Neural crest cell (in vitro differentiated cells): Measurements from ENCODE around the gene NLRP9. TPM values are rescaled to one million over a fixed set of nuclear protein-coding genes. Genes with fewer than 3 reads are reported as not detected.

ENCODE experiments used
- DNase-seq: peaks from one replicate; pipeline ENCODE4 v3.0.0; 2021; ENCODE audit warnings: low read depth, mixed read lengths, low spot score
- H3K27ac Mint-ChIP-seq: one replicate; pipeline ENCODE4 v1.8.0; 2021; ENCODE audit warnings: mild to moderate bottlenecking, mixed read lengths; ENCODE audit not compliant: unreplicated experiment
- H3K27me3 Mint-ChIP-seq: 2 replicates; pipeline ENCODE4 v1.8.0; 2021; ENCODE audit warnings: low read depth, mild to moderate bottlenecking, mixed read lengths
- H3K36me3 Mint-ChIP-seq: 2 replicates; pipeline ENCODE4 v1.8.0; 2021; ENCODE audit warnings: low read depth, mild to moderate bottlenecking, mixed read lengths
- H3K4me1 Mint-ChIP-seq: 2 replicates; pipeline ENCODE4 v1.8.0; 2021; ENCODE audit warnings: mixed read lengths
- H3K4me3 Mint-ChIP-seq: one replicate; pipeline ENCODE4 v1.8.0; 2021; ENCODE audit warnings: mild to moderate bottlenecking, mixed read lengths
- H3K9me3 Mint-ChIP-seq: 2 replicates; pipeline ENCODE4 v1.8.0; 2021; ENCODE audit warnings: mixed read lengths
- CTCF ChIP-seq: fragments of 200-600 bp; sonication (generic); conservative IDR thresholded peaks from 2 replicates; pipeline ENCODE4 v1.5.0; 2021; ENCODE audit warnings: antibody characterized with exemption, mild to moderate bottlenecking
- total RNA-seq: library from RNA; stranded (reverse); gene quantifications from 2 replicates; pipeline ENCODE4 v1.2.1, GENCODE V29; 2021

The NLRP9 gene
- total RNA-seq, 1 donor from 2014 or later: not detected

- H3K27me3 Mint-ChIP-seq: no peaks in the 10 kb centered on the region
- H3K27ac Mint-ChIP-seq: no peak overlapping the region
- peaks cover 27% of the 10 kb centered on the region for H3K4me1 Mint-ChIP-seq
- no peak for TF ChIP-seq CTCF
- no peak for DNase-seq
- peaks cover 14% of the 10 kb centered on the region for H3K36me3 Mint-ChIP-seq
- H3K4me3 Mint-ChIP-seq: peak overlapping the region; percentile 19
- H3K9me3 Mint-ChIP-seq: no peaks in the 10 kb centered on the region
These were observed 77.8 kb downstream of the NLRP9 start for GRCh38 chr19:55660404-55660803.

GRCh38 chr19:55659822-55660221, 78.4 kb downstream of the NLRP9 start:
- H3K27me3 Mint-ChIP-seq: no peaks in the 10 kb centered on the region
- no peak for TF ChIP-seq CTCF
- no peak for DNase-seq
- no peaks in the 10 kb centered on the region for H3K9me3 Mint-ChIP-seq
- peak overlapping the region; percentile 72 for H3K4me3 Mint-ChIP-seq
- H3K27ac Mint-ChIP-seq: no peak overlapping the region
- peaks cover 27% of the 10 kb centered on the region for H3K4me1 Mint-ChIP-seq
- peaks cover 14% of the 10 kb centered on the region for H3K36me3 Mint-ChIP-seq

- no peak for DNase-seq
- H3K9me3 Mint-ChIP-seq: no peaks in the 10 kb centered on the region
- H3K27ac Mint-ChIP-seq: no peak overlapping the region
- H3K4me3 Mint-ChIP-seq: peak overlapping the region; percentile 92
- peaks cover 6% of the 10 kb centered on the region for H3K27me3 Mint-ChIP-seq
- H3K4me1 Mint-ChIP-seq: peaks cover 27% of the 10 kb centered on the region
- no peak for TF ChIP-seq CTCF
- H3K36me3 Mint-ChIP-seq: peaks cover 14% of the 10 kb centered on the region
These were observed 79.2 kb downstream of the NLRP9 start for GRCh38 chr19:55658846-55659459.

Other genes with a start within 250 kb of the NLRP9 start
- gene SSC5D, start 250.0 kb downstream of the NLRP9 start, total RNA-seq: 1.3 and 1.5 TPM in 2 replicates
- gene SBK2, start 201.3 kb downstream of the NLRP9 start, total RNA-seq: not detected in 2 replicates
- gene SBK3, start 192.9 kb downstream of the NLRP9 start, total RNA-seq: 0.39 and 0.68 TPM in 2 replicates
- gene ZNF579, start 157.6 kb downstream of the NLRP9 start, total RNA-seq: 28.2 and 29.1 TPM in 2 replicates
- 31.6 and 31.8 TPM in 2 replicates for gene FIZ1, start 138.9 kb downstream of the NLRP9 start, total RNA-seq
- 6.1 and 6.7 TPM in 2 replicates for gene ZNF524, start 138.1 kb downstream of the NLRP9 start, total RNA-seq
- gene ZNF865, start 132.8 kb downstream of the NLRP9 start, total RNA-seq: 20.3 TPM in 2 replicates
- 11.0 and 12.4 TPM in 2 replicates for gene ZNF784, start 113.8 kb downstream of the NLRP9 start, total RNA-seq
- 39.1 and 41.8 TPM in 2 replicates for gene ZNF580, start 97.4 kb downstream of the NLRP9 start, total RNA-seq
- 40.8 and 41.9 TPM in 2 replicates for gene ZNF581, start 94.8 kb downstream of the NLRP9 start, total RNA-seq
- 18.7 and 18.9 TPM in 2 replicates for gene CCDC106, start 90.2 kb downstream of the NLRP9 start, total RNA-seq
- gene U2AF2, start 83.4 kb downstream of the NLRP9 start, total RNA-seq: 342 and 365 TPM in 2 replicates
- 129 and 130 TPM in 2 replicates for gene EPN1, start 63.2 kb downstream of the NLRP9 start, total RNA-seq
- gene RFPL4A, start 20.7 kb upstream of the NLRP9 start, total RNA-seq: not detected in 2 replicates
- gene RFPL4AL1, start 30.7 kb upstream of the NLRP9 start, total RNA-seq: not detected in 2 replicates
- not detected in 2 replicates for gene NLRP11, start 93.6 kb upstream of the NLRP9 start, total RNA-seq
- not detected in 2 replicates for gene NLRP4, start 98.1 kb upstream of the NLRP9 start, total RNA-seq
- gene NLRP13, start 193.9 kb upstream of the NLRP9 start, total RNA-seq: not detected in 2 replicates
- not detected in 2 replicates for gene NLRP8, start 209.4 kb upstream of the NLRP9 start, total RNA-seq
- not detected in 2 replicates for gene NLRP5, start 248.4 kb upstream of the NLRP9 start, total RNA-seq